HuH-7.5 (cell line): ENCODE measurements around the gene STK33.

Experiments used
- DNase-seq: peaks from one replicate; pipeline ENCODE4 v3.0.0; 2011; ENCODE audit warnings: low spot score

The STK33 gene

GRCh38 chr11:8603696-8604077 is 9.7 kb upstream of the STK33 start:
- DNase-seq: no peak

GRCh38 chr11:8601376-8602133 is 7.5 kb upstream of the STK33 start:
- DNase-seq: no peak

- DNase-seq: no peak
These were observed 4.5 kb upstream of the STK33 start for GRCh38 chr11:8598506-8598905.

GRCh38 chr11:8597182-8597581 is 3.2 kb upstream of the STK33 start:
- no peak for DNase-seq

GRCh38 chr11:8596504-8597046 is 2.5 kb upstream of the STK33 start:
- no peak for DNase-seq

GRCh38 chr11:8593455-8593854 is 573 bp downstream of the STK33 start:
- no peak for DNase-seq

GRCh38 chr11:8587915-8588314 is 6.1 kb downstream of the STK33 start:
- DNase-seq: no peak

GRCh38 chr11:8586805-8587204 is 7.2 kb downstream of the STK33 start:
- no peak for DNase-seq

- DNase-seq: no peak
These were observed 7.8 kb downstream of the STK33 start for GRCh38 chr11:8586184-8586583.

- DNase-seq: no peak
These were observed 9.5 kb downstream of the STK33 start for GRCh38 chr11:8584511-8584910.

- DNase-seq: no peak
These were observed 9.9 kb downstream of the STK33 start for GRCh38 chr11:8584082-8584481.

- DNase-seq: no peak
These were observed 12.7 kb downstream of the STK33 start for GRCh38 chr11:8581300-8581699.

GRCh38 chr11:8577791-8578581 is 16.0 kb downstream of the STK33 start:
- DNase-seq: no peak

GRCh38 chr11:8574798-8575197 is 19.2 kb downstream of the STK33 start:
- DNase-seq: no peak

GRCh38 chr11:8573777-8574176 is 20.3 kb downstream of the STK33 start:
- DNase-seq: no peak

- no peak for DNase-seq
These were observed 26.3 kb downstream of the STK33 start for GRCh38 chr11:8567602-8568198.

GRCh38 chr11:8566613-8567210 is 27.3 kb downstream of the STK33 start:
- DNase-seq: no peak

- DNase-seq: no peak
These were observed 29.5 kb downstream of the STK33 start for GRCh38 chr11:8564526-8564925.

GRCh38 chr11:8561461-8561860 is 32.6 kb downstream of the STK33 start:
- DNase-seq: no peak

- DNase-seq: no peak
These were observed 35.6 kb downstream of the STK33 start for GRCh38 chr11:8558436-8558835.

- no peak for DNase-seq
These were observed 48.2 kb downstream of the STK33 start for GRCh38 chr11:8545698-8546366.

GRCh38 chr11:8544807-8545206 is 49.2 kb downstream of the STK33 start:
- no peak for DNase-seq
